ENCODE data around the gene KCTD5.

The KCTD5 gene

GRCh38 chr16:2738615-2739014 is 56.3 kb downstream of the KCTD5 start:
- no peak overlapping the region for H3K27ac ChIP-seq (ENCODE audit: low read depth, low read length)
- no peaks in the 10 kb centered on the region for H3K36me3 ChIP-seq (ENCODE audit: control insufficient read depth, insufficient read depth, low read length)
- H3K9ac ChIP-seq (ENCODE audit: low read depth, low read length): no peak overlapping the region
- no peaks in the 10 kb centered on the region for H3K9me3 ChIP-seq (ENCODE audit: control insufficient read depth, insufficient read depth, low read length)
- H3K4me1 ChIP-seq (ENCODE audit: control insufficient read depth, insufficient read depth, low read length): no peaks in the 10 kb centered on the region
- H3K27me3 ChIP-seq (ENCODE audit: control insufficient read depth, insufficient read depth, low read length): no peaks in the 10 kb centered on the region
- no peak overlapping the region for H3K4me3 ChIP-seq (ENCODE audit: low read depth, low read length)

GRCh38 chr16:2739625-2740430 is 57.5 kb downstream of the KCTD5 start:
- Histone ChIP-seq H3K4me1 (ENCODE audit: control insufficient read depth, insufficient read depth, low read length) (no peaks in the 10 kb centered on the region), H3K4me3 (ENCODE audit: low read depth, low read length) (no peak overlapping the region), H3K9ac (ENCODE audit: low read depth, low read length) (no peak overlapping the region), H3K36me3 (ENCODE audit: control insufficient read depth, insufficient read depth, low read length) (no peaks in the 10 kb centered on the region), H3K9me3 (ENCODE audit: control insufficient read depth, insufficient read depth, low read length) (no peaks in the 10 kb centered on the region), H3K27me3 (ENCODE audit: control insufficient read depth, insufficient read depth, low read length) (no peaks in the 10 kb centered on the region), H3K27ac (ENCODE audit: low read depth, low read length) (no peak overlapping the region)

GRCh38 chr16:2740476-2740875 is 58.2 kb downstream of the KCTD5 start:
- H3K27ac ChIP-seq (ENCODE audit: low read depth, low read length): no peak overlapping the region

GRCh38 chr16:2741168-2741567 is 58.8 kb downstream of the KCTD5 start:
- H3K9ac ChIP-seq (ENCODE audit: low read depth, low read length): no peak overlapping the region
- H3K36me3 ChIP-seq (ENCODE audit: control insufficient read depth, insufficient read depth, low read length): no peaks in the 10 kb centered on the region
- no peaks in the 10 kb centered on the region for H3K4me1 ChIP-seq (ENCODE audit: control insufficient read depth, insufficient read depth, low read length)
- no peaks in the 10 kb centered on the region for H3K9me3 ChIP-seq (ENCODE audit: control insufficient read depth, insufficient read depth, low read length)
- no peak overlapping the region for H3K27ac ChIP-seq (ENCODE audit: low read depth, low read length)
- no peaks in the 10 kb centered on the region for H3K27me3 ChIP-seq (ENCODE audit: control insufficient read depth, insufficient read depth, low read length)
- H3K4me3 ChIP-seq (ENCODE audit: low read depth, low read length): no peak overlapping the region

More at GRCh38 chr16:2740476-2740875, 58.2 kb downstream of the KCTD5 start:
- Histone ChIP-seq H3K36me3 (ENCODE audit: control insufficient read depth, insufficient read depth, low read length) (no peaks in the 10 kb centered on the region), H3K9me3 (ENCODE audit: control insufficient read depth, insufficient read depth, low read length) (no peaks in the 10 kb centered on the region), H3K27me3 (ENCODE audit: control insufficient read depth, insufficient read depth, low read length) (no peaks in the 10 kb centered on the region), H3K4me1 (ENCODE audit: control insufficient read depth, insufficient read depth, low read length) (no peaks in the 10 kb centered on the region), H3K9ac (ENCODE audit: low read depth, low read length) (no peak overlapping the region), H3K4me3 (ENCODE audit: low read depth, low read length) (no peak overlapping the region)

DNA sequence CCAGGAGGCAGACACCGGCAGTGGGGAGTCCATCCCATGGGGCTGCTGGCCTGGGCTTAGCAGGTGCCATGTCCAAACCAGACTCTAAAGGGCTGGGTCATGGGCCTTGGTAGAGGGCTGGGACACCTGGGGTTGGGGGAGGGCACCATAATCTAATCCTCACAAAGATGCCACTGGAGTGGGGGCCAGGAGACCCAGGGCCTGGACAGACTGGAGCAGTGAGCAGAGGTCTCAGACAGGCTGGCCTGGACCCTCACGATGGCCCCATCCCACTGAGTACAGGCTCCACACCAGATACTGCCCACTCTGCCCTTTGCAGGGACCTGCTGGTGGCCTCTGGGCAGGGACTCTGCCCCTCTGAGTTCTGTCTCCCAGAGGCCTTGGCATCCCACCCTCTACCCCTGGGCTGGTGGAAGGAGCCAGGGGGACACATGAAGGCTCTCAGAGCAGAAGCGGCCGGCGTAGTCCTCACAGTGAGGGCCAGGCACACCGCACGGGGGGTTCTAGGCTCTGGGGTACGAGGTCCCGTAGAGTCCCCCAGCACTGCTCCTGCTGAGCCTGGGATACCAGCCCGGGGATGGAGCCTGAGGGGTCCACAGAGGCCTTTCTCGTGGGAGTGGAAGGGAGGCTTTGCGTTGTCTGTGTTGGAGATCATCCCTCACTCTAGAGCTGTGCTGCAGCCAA is 60.1 kb downstream of the KCTD5 start:
- no peak overlapping the region for H3K4me3 ChIP-seq (ENCODE audit: low read depth, low read length)
- H3K36me3 ChIP-seq (ENCODE audit: control insufficient read depth, insufficient read depth, low read length): no peaks in the 10 kb centered on the region
- H3K9ac ChIP-seq (ENCODE audit: low read depth, low read length): no peak overlapping the region
- no peaks in the 10 kb centered on the region for H3K4me1 ChIP-seq (ENCODE audit: control insufficient read depth, insufficient read depth, low read length)
- H3K27ac ChIP-seq (ENCODE audit: low read depth, low read length): no peak overlapping the region
- no peaks in the 10 kb centered on the region for H3K27me3 ChIP-seq (ENCODE audit: control insufficient read depth, insufficient read depth, low read length)
- no peaks in the 10 kb centered on the region for H3K9me3 ChIP-seq (ENCODE audit: control insufficient read depth, insufficient read depth, low read length)

GRCh38 chr16:2743007-2743810 is 60.9 kb downstream of the KCTD5 start:
- Histone ChIP-seq H3K27me3 (ENCODE audit: control insufficient read depth, insufficient read depth, low read length) (no peaks in the 10 kb centered on the region), H3K4me3 (ENCODE audit: low read depth, low read length) (no peak overlapping the region), H3K27ac (ENCODE audit: low read depth, low read length) (no peak overlapping the region), H3K9me3 (ENCODE audit: control insufficient read depth, insufficient read depth, low read length) (no peaks in the 10 kb centered on the region), H3K9ac (ENCODE audit: low read depth, low read length) (no peak overlapping the region), H3K36me3 (ENCODE audit: control insufficient read depth, insufficient read depth, low read length) (no peaks in the 10 kb centered on the region), H3K4me1 (ENCODE audit: control insufficient read depth, insufficient read depth, low read length) (no peaks in the 10 kb centered on the region)

DNA sequence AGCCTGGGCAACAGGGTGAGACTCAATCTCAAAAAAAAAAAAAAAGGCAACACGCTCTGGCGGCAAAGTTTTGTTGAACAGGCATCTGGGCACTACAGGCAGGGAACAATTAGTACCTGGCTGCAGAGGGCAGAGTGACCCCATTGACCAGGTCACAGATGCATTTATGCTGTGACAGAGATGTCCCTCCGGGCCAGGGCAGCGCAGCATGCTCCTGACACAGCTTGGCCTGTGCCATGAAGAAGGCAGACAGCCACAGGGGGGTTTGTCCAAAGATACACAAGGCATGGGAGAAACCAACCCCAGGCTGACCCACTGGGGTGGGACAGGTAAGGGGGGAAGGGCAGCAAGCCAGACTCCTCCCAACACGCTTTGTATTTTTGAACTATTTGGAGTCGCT is 62.4 kb downstream of the KCTD5 start:
- Histone ChIP-seq H3K27ac (ENCODE audit: low read depth, low read length) (no peak overlapping the region), H3K9ac (ENCODE audit: low read depth, low read length) (no peak overlapping the region)

GRCh38 chr16:2745116-2745890 is 63.0 kb downstream of the KCTD5 start:
- Histone ChIP-seq H3K4me1 (ENCODE audit: control insufficient read depth, insufficient read depth, low read length) (no peaks in the 10 kb centered on the region), H3K9ac (ENCODE audit: low read depth, low read length) (no peak overlapping the region), H3K27me3 (ENCODE audit: control insufficient read depth, insufficient read depth, low read length) (no peaks in the 10 kb centered on the region), H3K27ac (ENCODE audit: low read depth, low read length) (no peak overlapping the region), H3K9me3 (ENCODE audit: control insufficient read depth, insufficient read depth, low read length) (no peaks in the 10 kb centered on the region), H3K36me3 (ENCODE audit: control insufficient read depth, insufficient read depth, low read length) (peaks cover 9% of the 10 kb centered on the region; the same call in 1 of the 2 replicates), H3K4me3 (ENCODE audit: low read depth, low read length) (no peak overlapping the region)

More for the DNA sequence above, 62.4 kb downstream of the KCTD5 start:
- H3K27me3 ChIP-seq (ENCODE audit: control insufficient read depth, insufficient read depth, low read length): no peaks in the 10 kb centered on the region
- peaks cover 6% of the 10 kb centered on the region; the same call in 1 of the 2 replicates for H3K36me3 ChIP-seq (ENCODE audit: control insufficient read depth, insufficient read depth, low read length)
- no peaks in the 10 kb centered on the region for H3K9me3 ChIP-seq (ENCODE audit: control insufficient read depth, insufficient read depth, low read length)
- no peak overlapping the region for H3K4me3 ChIP-seq (ENCODE audit: low read depth, low read length)
- H3K4me1 ChIP-seq (ENCODE audit: control insufficient read depth, insufficient read depth, low read length): no peaks in the 10 kb centered on the region

DNA sequence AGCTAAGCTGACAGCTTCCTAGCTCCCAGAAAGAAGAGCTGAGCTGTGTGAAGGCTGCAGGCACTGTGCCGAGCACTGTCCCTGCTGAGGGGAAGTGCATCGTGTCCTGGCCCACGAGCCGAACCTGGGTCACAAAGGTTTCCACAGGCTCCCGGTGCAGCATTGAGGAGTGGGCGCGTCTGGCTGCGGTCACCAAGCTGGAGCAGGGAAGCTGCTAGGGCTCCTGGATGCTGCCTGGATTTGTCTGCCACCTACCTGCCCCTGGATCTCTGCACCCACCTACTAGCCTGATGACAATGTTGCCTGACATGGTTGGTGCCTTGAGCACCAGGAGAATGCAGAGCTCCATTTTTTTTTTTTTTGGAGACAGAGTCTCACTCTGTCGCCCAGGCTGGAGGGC is 63.6 kb downstream of the KCTD5 start:
- H3K27me3 ChIP-seq (ENCODE audit: control insufficient read depth, insufficient read depth, low read length): no peaks in the 10 kb centered on the region
- H3K36me3 ChIP-seq (ENCODE audit: control insufficient read depth, insufficient read depth, low read length): peaks cover 9% of the 10 kb centered on the region; the same call in 1 of the 2 replicates
- no peak overlapping the region for H3K9ac ChIP-seq (ENCODE audit: low read depth, low read length)
- H3K4me1 ChIP-seq (ENCODE audit: control insufficient read depth, insufficient read depth, low read length): 0 out of 2 replicates have a peak, but pooled peaks cover under 1% of the 10 kb centered on the region
- H3K9me3 ChIP-seq (ENCODE audit: control insufficient read depth, insufficient read depth, low read length): no peaks in the 10 kb centered on the region
- no peak overlapping the region for H3K4me3 ChIP-seq (ENCODE audit: low read depth, low read length)
- H3K27ac ChIP-seq (ENCODE audit: low read depth, low read length): no peak overlapping the region

DNA sequence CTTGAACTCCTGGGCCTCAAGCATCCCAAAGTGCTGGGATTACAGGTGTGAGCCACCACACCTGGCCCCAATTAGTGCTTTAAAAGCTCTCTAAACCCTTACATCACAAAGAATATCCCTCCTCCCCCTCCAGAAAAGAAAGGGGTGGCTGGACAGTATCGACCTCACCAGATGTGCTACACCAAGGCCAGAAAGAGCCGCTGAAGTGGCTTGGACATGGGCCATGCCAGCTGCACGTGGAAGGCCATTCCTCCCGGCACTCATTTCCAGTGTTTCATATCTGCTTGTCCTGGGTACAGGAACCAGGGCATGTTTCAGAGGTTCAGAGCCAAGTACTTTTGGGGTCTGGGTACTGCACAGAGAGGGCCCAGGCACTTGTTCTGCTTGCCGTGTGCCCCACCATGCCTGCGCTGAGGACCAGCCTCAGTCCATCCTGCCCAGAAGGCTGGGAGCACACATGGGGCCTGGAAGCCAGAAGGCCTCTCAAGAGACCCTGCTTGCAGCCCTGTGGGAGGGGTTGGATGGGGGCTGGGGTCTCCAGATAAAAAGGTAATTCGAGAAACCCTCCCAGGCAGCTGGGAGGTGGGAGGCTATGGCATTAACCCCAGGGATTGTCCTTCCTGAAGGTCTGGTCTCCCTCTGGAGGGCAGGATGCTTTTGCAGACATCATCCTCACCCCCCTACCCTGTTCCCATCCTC is 66.6 kb downstream of the KCTD5 start:
- Histone ChIP-seq H3K4me1 (ENCODE audit: control insufficient read depth, insufficient read depth, low read length) (peaks cover 7% of the 10 kb centered on the region; the same call in 1 of the 2 replicates), H3K27ac (ENCODE audit: low read depth, low read length) (no peak overlapping the region), H3K36me3 (ENCODE audit: control insufficient read depth, insufficient read depth, low read length) (peaks cover 11% of the 10 kb centered on the region; the same call in 1 of the 2 replicates), H3K9ac (ENCODE audit: low read depth, low read length) (no peak overlapping the region), H3K4me3 (ENCODE audit: low read depth, low read length) (no peak overlapping the region), H3K27me3 (ENCODE audit: control insufficient read depth, insufficient read depth, low read length) (no peaks in the 10 kb centered on the region), H3K9me3 (ENCODE audit: control insufficient read depth, insufficient read depth, low read length) (no peaks in the 10 kb centered on the region)
